GM06990 (cell line): ENCODE data around the gene CELA2A.
"Not testable (repeated sequence)": the region's sequence is repeated elsewhere in the genome, so short reads cannot be mapped to it uniquely, and the experiment has no call there.

Experiments
- DNase-seq: peaks from one replicate; pipeline ENCODE4 v3.0.0-alpha.2; 2011; ENCODE audit not compliant: insufficient read length; ENCODE audit errors: extremely low read depth
- H3K27me3 ChIP-seq: replicated peaks from 2 replicates; pipeline ENCODE4 v1.6.0; 2011; ENCODE audit warnings: low read length; ENCODE audit not compliant: control insufficient read depth, insufficient read depth
- H3K36me3 ChIP-seq: 2 replicates; pipeline ENCODE4 v1.5.1; 2011; ENCODE audit warnings: low read length; ENCODE audit not compliant: control insufficient read depth, insufficient read depth
- H3K4me3 ChIP-seq: replicated peaks from 2 replicates; pipeline ENCODE4 v1.5.1; 2011; ENCODE audit warnings: low read depth, mild to moderate bottlenecking, control low read depth, low read length
- CTCF ChIP-seq: IDR thresholded peaks from 2 replicates; pipeline ENCODE4 v1.5.1; 2011; ENCODE audit warnings: low read length, control low read depth, mild to moderate bottlenecking, inconsistent platforms; ENCODE audit not compliant: insufficient read depth, poor library complexity, severe bottlenecking

Gene CELA2A

GRCh38 chr1:15431571-15431948, 25.0 kb upstream of the CELA2A start:
- DNase-seq, result no peak
- Histone ChIP-seq H3K27me3 (no peaks in the 10 kb centered on the region), H3K4me3 (no peak overlapping the region), H3K36me3 (peaks cover 7% of the 10 kb centered on the region)
- no peak for TF ChIP-seq CTCF

GRCh38 chr1:15432324-15432723, 24.2 kb upstream of the CELA2A start:
- DNase-seq, result no peak
- Histone ChIP-seq H3K27me3 (no peaks in the 10 kb centered on the region), H3K4me3 (no peak overlapping the region), H3K36me3 (peaks cover 6% of the 10 kb centered on the region)
- no peak for TF ChIP-seq CTCF

- no peak overlapping the region for H3K4me3 ChIP-seq
- peaks cover 6% of the 10 kb centered on the region for H3K36me3 ChIP-seq
- no peak for TF ChIP-seq CTCF
- DNase-seq, result no peak
- H3K27me3 ChIP-seq, result no peaks in the 10 kb centered on the region
Observed at GRCh38 chr1:15433471-15433870, 23.1 kb upstream of the CELA2A start.

GRCh38 chr1:15434739-15435138, 21.8 kb upstream of the CELA2A start:
- not testable (repeated sequence) for DNase-seq, H3K27me3 ChIP-seq, H3K36me3 ChIP-seq, H3K4me3 ChIP-seq

GRCh38 chr1:15435239-15436077, 21.1 kb upstream of the CELA2A start:
- TF ChIP-seq CTCF, result no peak
- DNase-seq, result no peak
- no peaks in the 10 kb centered on the region for H3K27me3 ChIP-seq
- H3K4me3 ChIP-seq, result no peak overlapping the region
- H3K36me3 ChIP-seq, result peaks cover 2% of the 10 kb centered on the region

GRCh38 chr1:15436881-15437442, 19.6 kb upstream of the CELA2A start:
- no peak overlapping the region for H3K4me3 ChIP-seq
- no peak for DNase-seq
- H3K36me3 ChIP-seq, result no peaks in the 10 kb centered on the region
- TF ChIP-seq CTCF, result no peak
- no peaks in the 10 kb centered on the region for H3K27me3 ChIP-seq
